GM12801 (cell line): ENCODE data around the gene KCNJ9.

ENCODE experiments used
- CTCF ChIP-seq: IDR thresholded peaks from one replicate; pipeline ENCODE4 v1.5.1; 2011; ENCODE audit warnings: control low read depth; ENCODE audit not compliant: insufficient read length; ENCODE audit errors: extremely low read depth

Gene KCNJ9

GRCh38 chr1:160133990-160134770 is 52.8 kb downstream of the KCNJ9 start:
- TF ChIP-seq CTCF = no peak

DNA sequence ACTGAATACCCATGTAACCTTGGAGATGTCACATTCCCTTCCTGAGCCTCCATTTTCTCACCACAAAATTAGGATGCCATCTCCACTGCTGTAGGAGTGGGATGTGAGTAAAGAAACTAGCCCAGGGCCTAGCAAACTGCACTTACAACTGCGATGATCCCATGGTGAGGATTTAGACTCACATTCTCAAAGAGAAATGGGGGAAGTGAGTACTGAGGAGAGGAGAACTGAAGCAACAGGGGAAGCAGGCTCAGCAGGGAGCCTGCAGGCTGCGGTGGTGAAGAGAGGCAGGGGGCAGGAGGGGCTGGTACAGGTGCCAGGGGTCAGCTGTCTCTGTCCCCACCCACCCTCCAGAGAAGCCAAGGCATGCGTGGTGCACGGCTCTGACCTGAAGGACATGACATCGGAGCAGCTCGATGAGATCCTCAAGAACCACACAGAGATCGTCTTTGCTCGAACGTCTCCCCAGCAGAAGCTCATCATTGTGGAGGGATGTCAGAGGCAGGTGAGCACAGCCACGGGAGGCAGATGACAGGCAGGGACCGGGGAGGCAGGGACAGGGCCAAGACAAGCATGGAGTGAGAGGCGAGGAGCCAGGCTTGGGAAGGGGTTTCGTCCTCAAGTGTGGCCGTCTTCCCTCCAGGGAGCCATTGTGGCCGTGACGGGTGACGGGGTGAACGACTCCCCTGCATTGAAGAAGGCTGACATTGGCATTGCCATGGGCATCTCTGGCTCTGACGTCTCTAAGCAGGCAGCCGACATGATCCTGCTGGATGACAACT is 53.6 kb downstream of the KCNJ9 start:
- no peak for TF ChIP-seq CTCF

DNA sequence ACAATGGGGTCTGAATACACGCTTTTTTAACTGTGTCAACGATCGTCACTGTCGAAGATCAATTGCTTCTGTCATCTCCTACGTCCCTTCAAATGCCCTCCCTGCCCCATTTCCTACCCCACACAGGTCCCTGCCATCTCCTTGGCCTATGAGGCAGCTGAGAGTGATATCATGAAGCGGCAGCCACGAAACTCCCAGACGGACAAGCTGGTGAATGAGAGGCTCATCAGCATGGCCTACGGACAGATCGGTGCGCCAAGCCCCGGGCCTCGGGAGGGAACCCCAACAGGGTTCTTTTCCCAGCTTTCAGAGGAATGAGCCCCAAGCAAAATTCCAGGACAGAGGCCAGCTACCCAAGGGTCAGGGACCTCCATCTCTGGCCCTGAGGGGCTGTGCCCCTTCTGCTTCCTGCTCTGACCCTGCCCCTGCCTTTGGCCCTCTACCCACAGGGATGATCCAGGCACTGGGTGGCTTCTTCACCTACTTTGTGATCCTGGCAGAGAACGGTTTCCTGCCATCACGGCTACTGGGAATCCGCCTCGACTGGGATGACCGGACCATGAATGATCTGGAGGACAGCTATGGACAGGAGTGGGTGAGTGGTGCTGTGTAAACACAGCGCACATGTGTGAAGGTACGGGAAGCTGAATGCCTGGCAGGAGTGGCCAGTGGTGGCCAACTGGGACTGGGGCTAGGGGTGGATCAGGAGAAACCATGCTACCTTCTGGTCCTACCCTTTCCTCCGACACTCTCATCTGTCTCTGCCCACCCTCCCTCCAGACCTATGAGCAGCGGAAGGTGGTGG is 55.0 kb downstream of the KCNJ9 start:
- no peak for TF ChIP-seq CTCF

DNA sequence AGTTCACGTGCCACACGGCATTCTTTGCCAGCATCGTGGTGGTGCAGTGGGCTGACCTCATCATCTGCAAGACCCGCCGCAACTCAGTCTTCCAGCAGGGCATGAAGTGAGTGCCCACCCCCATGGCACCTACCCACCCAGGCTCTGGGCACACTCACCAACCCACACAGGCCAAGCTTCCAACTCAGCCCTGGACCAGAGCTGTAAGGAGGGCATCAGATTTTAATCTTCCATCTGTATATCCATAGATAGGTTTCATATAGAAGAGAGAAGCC is 55.5 kb downstream of the KCNJ9 start:
- no peak for TF ChIP-seq CTCF

DNA sequence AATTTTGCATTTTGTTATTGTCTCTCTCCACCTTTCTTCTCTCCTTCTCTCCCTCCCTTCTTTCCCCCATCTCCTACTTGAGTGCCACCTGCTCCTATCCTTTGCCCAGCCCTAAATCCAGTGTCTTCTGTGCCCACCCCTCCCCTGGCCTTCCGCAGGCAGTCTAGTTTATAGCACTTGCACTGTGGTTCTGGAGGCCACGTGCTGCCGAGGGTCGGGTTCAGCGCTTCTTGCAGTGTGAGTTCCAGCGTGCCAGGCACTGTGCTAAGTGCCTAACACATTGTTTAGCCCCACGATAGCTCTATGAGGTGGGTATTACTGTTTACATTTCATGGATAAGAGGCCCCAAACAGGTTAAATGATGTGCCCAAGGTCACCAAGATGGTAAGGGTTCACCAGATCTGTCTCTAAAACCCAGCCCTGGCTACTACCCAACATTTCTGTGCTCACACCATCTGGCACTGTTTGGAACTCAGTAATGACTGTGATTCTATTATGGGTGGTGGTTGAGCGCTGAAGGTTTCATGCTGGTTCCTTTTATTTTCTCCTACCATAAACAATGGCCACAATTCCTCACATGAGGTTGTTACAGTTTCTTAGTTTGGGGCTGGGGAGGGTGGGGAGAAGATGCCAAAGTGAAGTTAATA is 56.0 kb downstream of the KCNJ9 start:
- TF ChIP-seq CTCF = no peak

GRCh38 chr1:160139840-160140239 is 58.5 kb downstream of the KCNJ9 start:
- no peak for TF ChIP-seq CTCF
